HepG2 (cell line): ENCODE data around the gene SVOP. TPM values are rescaled to one million over a fixed set of nuclear protein-coding genes. Genes with fewer than 3 reads are reported as not detected.

Experiments
- ATAC-seq: fragments of 200-7000 bp; cut with Tn5 transposase; 3 replicates; pipeline ENCODE4 v1.9.1; 2020; ENCODE audit warnings: mild to moderate bottlenecking, moderate library complexity
- BruUV-seq: library from RNA; stranded (reverse); fragments of 400-500 nt; replicated peaks from 2 replicates; lab custom pipeline; 2021; lab: Mats Ljungman, UMichigan
- CTCF ChIA-PET: fragments of 300-600 bp; formaldehyde crosslinking; extraction: SDS; loops from one replicate; lab custom pipeline; 2021; ENCODE audit warnings: low total read pairs, inconsistent platforms, low intra/inter-chr PET ratio; lab: Yijun Ruan, JAX
- POLR2A ChIA-PET: fragments of 350-600 bp; sonication (Branson Sonifier 250); formaldehyde crosslinking; loops from one replicate; lab custom pipeline; 2020; ENCODE audit warnings: antibody characterized with exemption, inconsistent platforms; lab: Yijun Ruan, JAX
- DNase-seq: peaks from one replicate; pipeline ENCODE4 v3.0.0-alpha.2; 2015; ENCODE audit warnings: low spot score
- FAIRE-seq: peaks from 3 replicates; lab custom pipeline; 2011; peaks lifted over from hg19 to GRCh38; lab: Jason Lieb, UNC
- H2AFZ ChIP-seq: one replicate; pipeline ENCODE4 v1.6.1; 2011; ENCODE audit warnings: low read length, inconsistent platforms
- H3K27ac ChIP-seq: fragments of 300-600 bp; 3 replicates; pipeline ENCODE4 v1.8.0; 2011; ENCODE audit warnings: mixed run types, mild to moderate bottlenecking, mixed read lengths, low read length, inconsistent platforms; ENCODE audit not compliant: insufficient read depth; ENCODE audit errors: extremely low read length
- H3K27me3 ChIP-seq, 2 experiments: fragments of 200-600 bp in 1 of 2; 2 replicates in 1 of 2; 3 replicates in 1 of 2; pipeline versions ENCODE4 v1.6.0 to v1.8.0; 2011; ENCODE audit warnings: low read length in 2 of 2, mild to moderate bottlenecking in 2 of 2, moderate library complexity in 2 of 2, inconsistent platforms in 1 of 2; ENCODE audit not compliant: insufficient read depth in 2 of 2, control insufficient read depth in 1 of 2
- H3K36me3 ChIP-seq, 2 experiments: fragments of 200-600 bp in 1 of 2; replicated peaks in 1 of 2; 2 replicates in 1 of 2; 3 replicates in 1 of 2; pipeline versions ENCODE4 v1.5.1 to v1.8.0; 2011; ENCODE audit warnings: low read length in 2 of 2, inconsistent platforms in 1 of 2; ENCODE audit not compliant: insufficient read depth in 2 of 2, control insufficient read depth in 1 of 2
- H3K4me1 ChIP-seq: 2 replicates; pipeline ENCODE4 v1.5.1; 2012; ENCODE audit warnings: low read length, inconsistent platforms; ENCODE audit not compliant: insufficient read depth
- H3K4me2 ChIP-seq: 2 replicates; pipeline ENCODE4 v1.6.0; 2011; ENCODE audit warnings: low read depth, low read length, inconsistent platforms
- H3K4me3 ChIP-seq, 3 experiments: fragments of 200-600 bp in 1 of 3; sonication (generic), shearing (Covaris generic) in 1 of 3; replicated peaks in 1 of 3; 2 replicates each; pipeline ENCODE4 v1.5.1; 2011 to 2016; ENCODE audit warnings: low read length in 3 of 3, inconsistent platforms in 2 of 3, low read depth in 2 of 3, mild to moderate bottlenecking in 2 of 3, control low read depth in 1 of 3, mixed read lengths in 1 of 3; ENCODE audit not compliant: insufficient read depth in 1 of 3
- H3K79me2 ChIP-seq: one replicate; pipeline ENCODE4 v1.6.1; 2011; ENCODE audit warnings: low read length, inconsistent platforms; ENCODE audit not compliant: insufficient read depth
- H3K9ac ChIP-seq: 2 replicates; pipeline ENCODE4 v1.6.0; 2011; ENCODE audit warnings: mild to moderate bottlenecking, low read depth, low read length, inconsistent platforms; ENCODE audit not compliant: insufficient read depth
- H3K9me3 ChIP-seq: 2 replicates; pipeline ENCODE4 v1.5.1; 2012; ENCODE audit warnings: mild to moderate bottlenecking, low read length
- H4K20me1 ChIP-seq: 2 replicates; pipeline ENCODE4 v1.6.0; 2011; ENCODE audit warnings: inconsistent platforms, mild to moderate bottlenecking, low read length, moderate library complexity; ENCODE audit not compliant: insufficient read depth
- ARID4A ChIP-seq: sonication (generic); formaldehyde crosslinking; IDR thresholded peaks from 2 replicates; pipeline ENCODE4 v1.5.0; 2020; ENCODE audit warnings: mild to moderate bottlenecking, missing genetic modification reagents, borderline replicate concordance
- ATAD3A ChIP-seq: sonication (generic); formaldehyde crosslinking; IDR thresholded peaks from 2 replicates; pipeline ENCODE4 v1.4.0; 2020; ENCODE audit warnings: missing genetic modification reagents
- DR1 ChIP-seq: sonication (generic); formaldehyde crosslinking; IDR thresholded peaks from 2 replicates; pipeline ENCODE4 v1.8.0; 2021; ENCODE audit warnings: mild to moderate bottlenecking, missing genetic modification reagents, inconsistent platforms
- FOXO4 ChIP-seq: sonication (generic); formaldehyde crosslinking; conservative IDR thresholded peaks from 2 replicates; pipeline ENCODE4 v1.8.1; 2023; ENCODE audit warnings: missing genetic modification reagents
- HDAC2 ChIP-seq: sonication (generic); formaldehyde crosslinking; IDR thresholded peaks from 2 replicates; pipeline ENCODE4 v1.4.0; 2020; ENCODE audit warnings: missing genetic modification reagents
- IRF2 ChIP-seq: IDR thresholded peaks from 2 replicates; pipeline ENCODE4 v1.6.1; 2018; ENCODE audit warnings: missing genetic modification reagents, missing compliant biosample characterization
- KAT8 ChIP-seq: IDR thresholded peaks from 2 replicates; pipeline ENCODE4 v1.6.1; 2016; ENCODE audit warnings: missing genetic modification reagents, missing compliant biosample characterization
- NFIB ChIP-seq: sonication (generic); formaldehyde crosslinking; IDR thresholded peaks from 2 replicates; pipeline ENCODE4 v1.9.0; 2021; ENCODE audit warnings: missing genetic modification reagents, mild to moderate bottlenecking, borderline replicate concordance
- RARA ChIP-seq: IDR thresholded peaks from 2 replicates; pipeline ENCODE4 v1.6.1; 2016; ENCODE audit warnings: missing genetic modification reagents, missing compliant biosample characterization
- SIX4 ChIP-seq: sonication (generic); formaldehyde crosslinking; IDR thresholded peaks from 2 replicates; pipeline ENCODE4 v1.4.0; 2020; ENCODE audit warnings: missing genetic modification reagents
- THYN1 ChIP-seq: sonication (generic); formaldehyde crosslinking; IDR thresholded peaks from 2 replicates; pipeline ENCODE4 v1.8.1; 2023; ENCODE audit warnings: low read depth, mild to moderate bottlenecking, moderate library complexity, missing genetic modification reagents, borderline replicate concordance
- U2AF2 ChIP-seq: fragments of 200-400 bp; formaldehyde crosslinking; IDR thresholded peaks from 2 replicates; pipeline ENCODE4 v1.6.1; 2017; ENCODE audit warnings: low read depth, mild to moderate bottlenecking, low read length
- ZFAT ChIP-seq: sonication (generic); formaldehyde crosslinking; conservative IDR thresholded peaks from 2 replicates; pipeline ENCODE4 v1.8.1; 2023; ENCODE audit warnings: missing genetic modification reagents, inconsistent platforms
- ZNF30 ChIP-seq: sonication (generic); formaldehyde crosslinking; IDR thresholded peaks from 2 replicates; pipeline ENCODE4 v1.5.0; 2020; ENCODE audit warnings: mild to moderate bottlenecking, missing genetic modification reagents
- WGBS: methylation state at CpG from one replicate; pipeline ENCODE4 v1.1.6; 2017; ENCODE audit warnings: low lambda C conversion rate; 5-methylcytosine and 5-hydroxymethylcytosine counted together
- in situ Hi-C: cut with HindIII; loops from 2 replicates; pipeline ENCODE4 v1.10.0; 2017; ENCODE audit warnings: low pct_unique_long_range_greater_than_20kb; ENCODE audit not compliant: extremely low pct_ligation_motif_present
- intact Hi-C: fragments of 100-400 bp; cut with micrococcal nuclease; formaldehyde crosslinking; loops from one replicate; pipeline ENCODE4 v1.10.0; 2022; ENCODE audit not compliant: unreplicated experiment
- polyA plus RNA-seq, 8 experiments: library from polyadenylated mRNA; depleted of rRNA in 3 of 8; stranded (reverse) in 7 of 8; unstranded in 1 of 8; fragments of >200 nt; fragmentation: Illumina TruSeq in 4 of 8; extraction: Trizol in 4 of 8; gene quantifications; 2 replicates each; pipeline versions ENCODE4 v1.2.1 to v1.2.3, GENCODE V29; 2011 to 2016; ENCODE audit warnings: low read depth in 4 of 8, missing spikeins in 1 of 8, mixed read lengths in 1 of 8; ENCODE audit not compliant: insufficient read depth in 1 of 8
- total RNA-seq, 5 experiments: library from RNA; depleted of rRNA; stranded (reverse); fragments of >200 nt; fragmentation: Illumina TruSeq; extraction: Trizol; gene quantifications; 2 replicates each; pipeline ENCODE4 v1.2.3, GENCODE V29; 2016; ENCODE audit warnings: low read depth in 1 of 5

SVOP gene
- total and polyA plus RNA-seq, 2 of the 13 experiments (the other 11 are each of a cell fraction or from before 2014, with no cell fraction given) = not detected

GRCh38 chr12:108969622-108970021 lies 51.2 kb downstream of the SVOP start:
- 0% methylated on average over 2 of the region's 2 CpGs for WGBS
- Histone ChIP-seq H3K4me2 (no peak overlapping the region), H4K20me1 (no peaks in the 10 kb centered on the region), H3K27me3 (peaks cover 0 to 3% of the 10 kb centered on the region in 2 experiments; a peak in 1 of 5 replicates), H3K27ac (no peak overlapping the region), H3K4me3 (no peak overlapping the region), H3K9me3 (no peaks in the 10 kb centered on the region), H3K79me2 (no peaks in the 10 kb centered on the region), H3K9ac (no peak overlapping the region), H3K4me1 (peaks cover 5% of the 10 kb centered on the region; the same call in 1 of the 2 replicates), H3K36me3 (no peaks in the 10 kb centered on the region), H2AFZ (no peak overlapping the region)
- CTCF ChIA-PET = no interaction called here
- intact Hi-C loops = no loop called here
- no peak for TF ChIP-seq ZFAT (CRISPR knock-in tag)
- TF ChIP-seq THYN1 = no peak
- TF ChIP-seq KAT8 (CRISPR knock-in tag) = no peak
- no peak for TF ChIP-seq FOXO4
- TF ChIP-seq RARA (CRISPR knock-in tag) = no peak
- no peak for TF ChIP-seq IRF2 (CRISPR knock-in tag)
- TF ChIP-seq SIX4 (CRISPR knock-in tag) = no peak
- no peak for TF ChIP-seq NFIB (CRISPR knock-in tag)
- TF ChIP-seq ARID4A (CRISPR knock-in tag) = no peak
- no peak for TF ChIP-seq U2AF2
- no peak for TF ChIP-seq ATAD3A (CRISPR knock-in tag)
- no peak for TF ChIP-seq HDAC2 (CRISPR knock-in tag)
- no peak for TF ChIP-seq DR1 (CRISPR knock-in tag)
- no peak for TF ChIP-seq ZNF30 (CRISPR knock-in tag)
- in situ Hi-C loops = no loop called here
- ATAC-seq (no peak), FAIRE-seq (no peak), DNase-seq (no peak)
- POLR2A ChIA-PET = no interaction called here
- no TSS peak for BruUV-seq
